HEK293T (cell line): ENCODE data around the gene BRD2.

Experiments used
- ARNT ChIP-seq: fragments of 450-650 bp; IDR thresholded peaks from 2 replicates; pipeline ENCODE4 v1.6.1; 2017; ENCODE audit warnings: mild to moderate bottlenecking
- BHLHE40 ChIP-seq: fragments of 450-650 bp; IDR thresholded peaks from 2 replicates; pipeline ENCODE4 v1.6.1; 2016; ENCODE audit warnings: mild to moderate bottlenecking, moderate library complexity, borderline replicate concordance
- FOXA1 ChIP-seq: fragments of 450-650 bp; IDR thresholded peaks from 2 replicates; pipeline ENCODE4 v1.6.1; 2016; ENCODE audit warnings: mild to moderate bottlenecking
- FOXM1 ChIP-seq: fragments of 450-650 bp; IDR thresholded peaks from 2 replicates; pipeline ENCODE4 v1.6.1; 2017; ENCODE audit warnings: mild to moderate bottlenecking, borderline replicate concordance
- HDGF ChIP-seq: fragments of 450-650 bp; IDR thresholded peaks from 2 replicates; pipeline ENCODE4 v1.6.1; 2017; ENCODE audit warnings: antibody characterized with exemption, borderline replicate concordance
- L3MBTL2 ChIP-seq: fragments of 450-650 bp; conservative IDR thresholded peaks from 2 replicates; pipeline ENCODE4 v1.6.1; 2016; ENCODE audit warnings: mild to moderate bottlenecking
- NFRKB ChIP-seq: fragments of 450-650 bp; IDR thresholded peaks from 2 replicates; pipeline ENCODE4 v1.6.1; 2016; ENCODE audit warnings: mild to moderate bottlenecking, moderate library complexity
- TARDBP ChIP-seq: fragments of 450-650 bp; IDR thresholded peaks from 2 replicates; pipeline ENCODE4 v1.6.1; 2016

- no peak for TF ChIP-seq TARDBP
- no peak for TF ChIP-seq FOXM1
- TF ChIP-seq ARNT: no peak
- TF ChIP-seq HDGF: no peak
- TF ChIP-seq FOXA1: no peak
- no peak for TF ChIP-seq NFRKB
- no peak for TF ChIP-seq BHLHE40
- no peak for TF ChIP-seq L3MBTL2
Observed at GRCh38 chr6:33008944-33009861, 40.8 kb downstream of the BRD2 start, which contains the start of gene HLA-DOA.
